Germinal center (tissue), 1 donor: ENCODE measurements around the gene PPIP5K1.
"Not testable (repeated sequence)": the region's sequence is repeated elsewhere in the genome, so short reads cannot be mapped to it uniquely, and the experiment has no call there.

Experiments used
- DNase-seq: peaks from one replicate; pipeline ENCODE4 v3.0.0; 2012; ENCODE audit warnings: mixed read lengths, low spot score

Gene PPIP5K1

DNA sequence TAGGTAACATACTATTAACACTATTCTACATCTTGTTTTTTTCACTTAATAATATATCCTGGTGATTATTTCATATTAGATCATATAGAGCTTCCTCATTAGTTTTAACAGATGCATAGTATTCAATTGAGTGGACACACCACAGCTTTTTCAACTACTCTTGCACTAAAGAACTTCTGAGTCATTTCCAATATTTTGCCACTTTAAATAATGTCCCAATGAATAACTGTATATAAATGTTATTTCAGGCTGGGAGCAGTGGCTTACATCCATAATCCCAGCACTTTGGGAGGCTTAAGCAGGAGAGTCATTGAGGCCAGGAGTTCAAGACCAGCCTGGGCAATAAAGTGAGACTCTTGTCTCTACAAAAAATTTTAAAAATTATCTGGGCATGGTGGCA is 45.7 kb downstream of the PPIP5K1 start:
- no peak for DNase-seq

GRCh38 chr15:43541785-43542184 is 48.2 kb downstream of the PPIP5K1 start:
- DNase-seq = no peak

DNA sequence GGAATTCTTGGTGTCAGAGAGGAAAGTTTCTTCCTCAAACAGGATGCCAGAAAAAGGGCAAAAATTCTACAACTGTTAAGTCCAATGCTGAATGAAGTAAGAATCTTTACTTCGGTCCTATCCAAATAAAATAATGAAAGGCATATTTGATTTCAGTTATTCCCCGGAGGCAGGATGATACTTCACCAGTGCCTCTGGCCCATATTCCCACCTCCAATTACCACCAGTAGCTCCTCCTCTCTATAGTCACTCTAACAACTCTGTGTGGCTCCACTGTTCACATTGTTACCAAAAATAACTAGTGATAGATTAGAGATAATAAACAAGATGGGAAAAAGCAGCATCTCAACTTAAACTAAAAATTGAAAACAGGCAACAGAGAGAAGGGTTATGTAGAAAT is 51.9 kb downstream of the PPIP5K1 start:
- no peak for DNase-seq

DNA sequence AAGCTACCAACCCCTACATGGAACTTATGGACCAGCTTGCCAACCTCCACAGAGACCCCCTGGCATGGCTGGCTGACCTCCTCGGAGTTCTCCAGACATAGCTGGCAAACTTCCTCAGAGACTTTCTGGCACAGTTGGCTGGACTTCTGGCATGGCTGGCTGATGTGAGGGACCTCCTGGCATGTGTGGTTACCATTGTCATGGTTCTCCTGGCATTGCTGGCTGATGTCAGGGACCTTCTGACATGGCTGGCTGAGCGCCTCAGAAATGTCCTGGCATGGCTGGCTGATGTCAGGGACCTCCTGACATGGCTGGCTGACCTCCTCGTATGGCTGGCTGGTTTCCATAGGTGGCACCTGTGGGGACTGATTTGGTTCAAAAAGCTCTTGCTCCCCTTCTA is 55.1 kb downstream of the PPIP5K1 start:
- DNase-seq = no peak

DNA sequence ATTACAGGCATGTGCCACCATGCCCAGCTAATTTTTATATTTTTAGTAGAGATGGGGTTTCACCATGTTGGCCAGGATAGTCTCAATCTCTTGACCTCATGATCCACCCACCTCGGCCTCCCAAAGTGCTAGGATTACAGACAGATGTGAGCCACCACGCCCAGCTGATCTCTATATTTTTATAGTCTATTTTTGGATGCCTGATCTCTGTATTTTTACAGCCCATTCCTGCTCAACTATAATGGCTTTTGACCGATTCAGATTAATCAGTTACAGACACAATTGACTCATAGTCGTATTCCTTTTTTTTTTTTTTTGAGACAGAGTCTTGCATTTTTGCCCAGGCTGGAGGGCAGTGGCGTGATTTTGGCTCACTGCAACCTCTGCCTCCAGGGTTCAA is 57.2 kb downstream of the PPIP5K1 start:
- DNase-seq = not testable (repeated sequence)

GRCh38 chr15:43531018-43531670 is 58.9 kb downstream of the PPIP5K1 start:
- no peak for DNase-seq

DNA sequence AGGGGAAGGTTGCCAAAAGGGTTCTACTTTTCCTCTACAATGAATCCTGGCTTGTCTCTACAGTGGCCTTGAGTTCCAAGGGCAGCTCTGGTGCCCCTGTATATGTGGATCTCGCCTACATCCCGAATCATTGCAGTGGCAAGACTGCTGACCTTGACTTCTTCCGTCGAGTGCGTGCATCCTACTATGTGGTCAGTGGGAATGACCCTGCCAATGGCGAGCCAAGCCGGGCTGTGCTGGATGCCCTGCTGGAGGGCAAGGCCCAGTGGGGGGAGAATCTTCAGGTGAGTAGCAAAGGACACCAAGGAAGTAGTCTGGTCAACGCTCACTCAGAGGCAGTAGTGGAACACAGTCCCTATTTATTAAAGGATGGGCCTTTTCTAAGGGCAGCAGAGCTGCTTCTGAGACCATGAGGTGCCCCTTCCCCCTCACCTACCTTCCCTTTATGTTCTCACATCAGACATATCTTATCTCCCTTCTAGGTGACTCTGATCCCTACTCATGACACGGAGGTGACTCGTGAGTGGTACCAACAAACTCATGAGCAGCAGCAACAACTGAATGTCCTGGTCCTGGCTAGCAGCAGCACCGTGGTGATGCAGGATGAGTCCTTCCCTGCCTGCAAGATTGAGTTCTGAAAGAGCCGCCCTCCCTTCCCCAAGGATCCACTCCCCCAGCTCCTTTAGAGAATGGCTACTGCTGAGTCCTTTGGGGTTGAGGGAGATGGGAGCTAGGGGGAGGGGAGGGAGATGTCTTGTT is 60.2 kb downstream of the PPIP5K1 start:
- no peak for DNase-seq

DNA sequence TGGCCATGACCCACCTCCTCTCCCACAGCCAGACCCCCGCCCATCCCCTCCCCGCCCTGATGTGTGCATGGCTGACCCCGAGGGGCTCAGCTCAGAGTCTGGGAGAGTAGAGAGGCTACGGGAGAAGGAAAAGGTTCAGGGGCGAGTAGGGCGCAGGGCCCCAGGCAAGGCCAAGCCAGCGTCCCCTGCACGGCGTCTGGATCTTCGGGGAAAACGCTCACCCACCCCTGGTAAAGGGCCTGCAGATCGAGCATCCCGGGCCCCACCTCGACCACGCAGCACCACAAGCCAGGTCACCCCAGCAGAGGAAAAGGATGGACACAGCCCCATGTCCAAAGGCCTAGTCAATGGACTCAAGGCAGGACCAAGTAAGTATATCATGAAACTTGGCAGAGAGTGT is 60.9 kb downstream of the PPIP5K1 start:
- no peak for DNase-seq

- DNase-seq = no peak
Measured at GRCh38 chr15:43528542-43529007, 61.4 kb downstream of the PPIP5K1 start.

DNA sequence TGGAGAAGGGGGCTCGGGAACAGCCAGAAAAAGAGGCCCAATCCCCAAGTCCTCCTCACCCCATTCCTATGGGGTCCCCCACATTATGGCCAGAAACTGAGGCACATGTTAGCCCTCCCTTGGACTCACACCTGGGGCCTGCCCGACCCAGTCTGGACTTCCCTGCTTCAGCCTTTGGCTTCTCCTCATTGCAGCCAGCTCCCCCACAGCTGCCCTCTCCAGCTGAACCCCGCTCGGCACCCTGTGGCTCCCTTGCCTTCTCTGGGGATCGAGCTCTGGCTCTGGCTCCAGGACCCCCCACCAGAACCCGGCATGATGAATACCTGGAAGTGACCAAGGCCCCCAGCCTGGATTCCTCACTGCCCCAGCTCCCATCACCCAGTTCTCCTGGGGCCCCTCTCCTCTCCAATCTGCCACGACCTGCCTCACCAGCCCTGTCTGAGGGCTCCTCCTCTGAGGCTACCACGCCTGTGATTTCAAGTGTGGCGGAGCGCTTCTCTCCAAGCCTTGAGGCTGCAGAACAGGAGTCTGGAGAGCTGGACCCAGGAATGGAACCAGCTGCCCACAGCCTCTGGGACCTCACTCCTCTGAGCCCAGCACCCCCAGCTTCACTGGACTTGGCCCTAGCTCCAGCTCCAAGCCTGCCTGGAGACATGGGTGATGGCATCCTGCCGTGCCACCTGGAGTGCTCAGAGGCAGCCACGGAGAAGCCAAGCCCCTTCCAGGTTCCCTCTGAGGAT is 62.0 kb downstream of the PPIP5K1 start:
- DNase-seq = no peak

DNA sequence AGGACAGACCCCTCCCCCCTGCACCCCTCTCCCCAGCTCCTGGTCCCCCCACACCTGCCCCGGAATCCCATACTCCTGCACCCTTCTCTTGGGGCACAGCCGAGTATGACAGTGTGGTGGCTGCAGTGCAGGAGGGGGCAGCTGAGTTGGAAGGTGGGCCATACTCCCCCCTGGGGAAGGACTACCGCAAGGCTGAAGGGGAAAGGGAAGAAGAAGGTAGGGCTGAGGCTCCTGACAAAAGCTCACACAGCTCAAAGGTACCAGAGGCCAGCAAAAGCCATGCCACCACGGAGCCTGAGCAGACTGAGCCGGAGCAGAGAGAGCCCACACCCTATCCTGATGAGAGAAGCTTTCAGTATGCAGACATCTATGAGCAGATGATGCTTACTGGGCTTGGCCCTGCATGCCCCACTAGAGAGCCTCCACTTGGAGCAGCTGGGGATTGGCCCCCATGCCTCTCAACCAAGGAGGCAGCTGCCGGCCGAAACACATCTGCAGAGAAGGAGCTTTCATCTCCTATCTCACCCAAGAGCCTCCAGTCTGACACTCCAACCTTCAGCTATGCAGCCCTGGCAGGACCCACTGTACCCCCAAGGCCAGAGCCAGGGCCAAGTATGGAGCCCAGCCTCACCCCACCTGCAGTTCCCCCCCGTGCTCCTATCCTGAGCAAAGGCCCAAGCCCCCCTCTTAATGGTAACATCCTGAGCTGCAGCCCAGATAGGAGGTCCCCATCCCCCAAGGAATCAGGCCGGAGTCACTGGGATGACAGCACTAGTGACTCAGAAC is 62.8 kb downstream of the PPIP5K1 start:
- no peak for DNase-seq

DNA sequence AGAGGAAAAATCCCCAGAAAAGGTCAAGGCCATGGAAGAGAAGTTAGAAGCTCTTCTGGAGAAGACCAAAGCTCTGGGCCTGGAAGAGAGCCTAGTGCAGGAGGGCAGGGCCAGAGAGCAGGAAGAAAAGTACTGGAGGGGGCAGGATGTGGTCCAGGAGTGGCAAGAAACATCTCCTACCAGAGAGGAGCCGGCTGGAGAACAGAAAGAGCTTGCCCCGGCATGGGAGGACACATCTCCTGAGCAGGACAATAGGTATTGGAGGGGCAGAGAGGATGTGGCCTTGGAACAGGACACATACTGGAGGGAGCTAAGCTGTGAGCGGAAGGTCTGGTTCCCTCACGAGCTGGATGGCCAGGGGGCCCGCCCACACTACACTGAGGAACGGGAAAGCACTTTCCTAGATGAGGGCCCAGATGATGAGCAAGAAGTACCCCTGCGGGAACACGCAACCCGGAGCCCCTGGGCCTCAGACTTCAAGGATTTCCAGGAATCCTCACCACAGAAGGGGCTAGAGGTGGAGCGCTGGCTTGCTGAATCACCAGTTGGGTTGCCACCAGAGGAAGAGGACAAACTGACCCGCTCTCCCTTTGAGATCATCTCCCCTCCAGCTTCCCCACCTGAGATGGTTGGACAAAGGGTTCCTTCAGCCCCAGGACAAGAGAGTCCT is 63.6 kb downstream of the PPIP5K1 start:
- no peak for DNase-seq

- no peak for DNase-seq
Measured at GRCh38 chr15:43525131-43525530, 64.9 kb downstream of the PPIP5K1 start.

DNA sequence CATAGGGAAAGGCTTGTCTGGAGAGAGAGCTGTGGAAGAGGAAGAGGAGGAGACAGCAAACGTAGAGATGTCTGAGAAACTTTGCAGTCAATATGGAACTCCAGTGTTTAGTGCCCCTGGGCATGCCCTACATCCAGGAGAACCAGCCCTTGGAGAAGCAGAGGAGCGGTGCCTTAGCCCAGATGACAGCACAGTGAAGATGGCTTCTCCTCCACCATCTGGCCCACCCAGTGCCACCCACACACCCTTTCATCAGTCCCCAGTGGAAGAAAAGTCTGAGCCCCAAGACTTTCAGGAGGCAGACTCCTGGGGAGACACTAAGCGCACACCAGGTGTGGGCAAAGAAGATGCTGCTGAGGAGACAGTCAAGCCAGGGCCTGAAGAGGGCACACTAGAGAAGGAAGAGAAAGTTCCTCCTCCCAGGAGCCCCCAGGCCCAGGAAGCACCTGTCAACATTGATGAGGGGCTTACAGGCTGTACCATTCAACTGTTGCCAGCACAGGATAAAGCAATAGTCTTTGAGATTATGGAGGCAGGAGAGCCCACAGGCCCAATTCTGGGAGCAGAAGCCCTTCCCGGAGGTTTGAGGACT is 65.7 kb downstream of the PPIP5K1 start:
- no peak for DNase-seq

DNA sequence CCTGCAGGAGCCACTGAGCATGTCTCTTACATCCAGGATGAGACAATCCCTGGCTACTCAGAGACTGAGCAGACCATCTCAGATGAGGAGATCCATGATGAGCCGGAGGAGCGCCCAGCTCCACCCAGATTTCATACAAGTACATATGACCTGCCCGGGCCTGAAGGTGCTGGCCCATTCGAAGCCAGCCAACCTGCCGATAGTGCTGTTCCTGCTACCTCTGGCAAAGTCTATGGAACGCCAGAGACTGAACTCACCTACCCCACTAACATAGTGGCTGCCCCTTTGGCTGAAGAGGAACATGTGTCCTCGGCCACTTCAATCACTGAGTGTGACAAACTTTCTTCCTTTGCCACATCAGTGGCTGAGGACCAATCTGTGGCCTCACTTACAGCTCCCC is 66.4 kb downstream of the PPIP5K1 start:
- DNase-seq = no peak

GRCh38 chr15:43522247-43522646 is 67.8 kb downstream of the PPIP5K1 start:
- DNase-seq = no peak

- no peak for DNase-seq
Measured at GRCh38 chr15:43521419-43521818, 68.6 kb downstream of the PPIP5K1 start.

GRCh38 chr15:43520138-43520537 is 69.9 kb downstream of the PPIP5K1 start:
- no peak for DNase-seq

GRCh38 chr15:43519196-43519595 is 70.8 kb downstream of the PPIP5K1 start:
- no peak for DNase-seq

GRCh38 chr15:43518197-43518761 is 71.7 kb downstream of the PPIP5K1 start:
- no peak for DNase-seq
